Mammary epithelial cell (primary cell): Measurements from ENCODE around the gene TNIK.
A peak's percentile ranks its signal among the peaks of the same experiment; 100 is the strongest.

Source experiments
- EZH2 ChIP-seq: IDR thresholded peaks from 2 replicates; pipeline ENCODE4 v1.6.1; 2012; ENCODE audit warnings: low read length, inconsistent platforms, borderline replicate concordance
- TF ChIP-seq, protein P1 (sequence below), 2 donors: IDR thresholded peaks in 1 of 2; conservative IDR thresholded peaks in 1 of 2; 2 replicates each; pipeline ENCODE4 v1.5.1; 2011 to 2012; ENCODE audit warnings: inconsistent platforms in 2 of 2, low read length in 2 of 2, mild to moderate bottlenecking in 2 of 2, control low read depth in 1 of 2, low read depth in 1 of 2; ENCODE audit not compliant: insufficient read depth in 1 of 2; ENCODE audit errors: extremely low read depth in 1 of 2

GRCh38 chr3:171172070-171172469 is 288.1 kb downstream of the TNIK start:
- TF ChIP-seq, protein P1, sequence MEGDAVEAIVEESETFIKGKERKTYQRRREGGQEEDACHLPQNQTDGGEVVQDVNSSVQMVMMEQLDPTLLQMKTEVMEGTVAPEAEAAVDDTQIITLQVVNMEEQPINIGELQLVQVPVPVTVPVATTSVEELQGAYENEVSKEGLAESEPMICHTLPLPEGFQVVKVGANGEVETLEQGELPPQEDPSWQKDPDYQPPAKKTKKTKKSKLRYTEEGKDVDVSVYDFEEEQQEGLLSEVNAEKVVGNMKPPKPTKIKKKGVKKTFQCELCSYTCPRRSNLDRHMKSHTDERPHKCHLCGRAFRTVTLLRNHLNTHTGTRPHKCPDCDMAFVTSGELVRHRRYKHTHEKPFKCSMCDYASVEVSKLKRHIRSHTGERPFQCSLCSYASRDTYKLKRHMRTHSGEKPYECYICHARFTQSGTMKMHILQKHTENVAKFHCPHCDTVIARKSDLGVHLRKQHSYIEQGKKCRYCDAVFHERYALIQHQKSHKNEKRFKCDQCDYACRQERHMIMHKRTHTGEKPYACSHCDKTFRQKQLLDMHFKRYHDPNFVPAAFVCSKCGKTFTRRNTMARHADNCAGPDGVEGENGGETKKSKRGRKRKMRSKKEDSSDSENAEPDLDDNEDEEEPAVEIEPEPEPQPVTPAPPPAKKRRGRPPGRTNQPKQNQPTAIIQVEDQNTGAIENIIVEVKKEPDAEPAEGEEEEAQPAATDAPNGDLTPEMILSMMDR (conservative IDR thresholded peaks at IDR 0.05 in 1 of 2, IDR thresholded peaks at IDR 0.05 in 1 of 2; ENCODE audit: extremely low read depth in 1 of 2, insufficient read depth in 1 of 2, low read depth in 1 of 2, low read length in 2 of 2), result peak in 1 of 2 donors; percentile 33
- TF ChIP-seq EZH2, result no peak
